Natural killer cell (primary cell): ENCODE data around the gene EBI3. TPM values are rescaled to one million over a fixed set of nuclear protein-coding genes. Genes with fewer than 3 reads are reported as not detected.

Source experiments
- ATAC-seq, 3 donors: fragments of 150-1000 bp in 2 of 3; fragments of 200-7000 bp in 1 of 3; cut with Tn5 transposase; 1 replicate in 1 of 3; 2 replicates in 2 of 3; pipeline ENCODE4 v1.10.0; 2021; ENCODE audit warnings: mild to moderate bottlenecking in 2 of 3, moderate library complexity in 2 of 3
- DNase-seq, 2 donors: peaks; one replicate each; pipeline versions ENCODE4 v3.0.0 to v3.0.0-alpha.2; 2013 to 2021; ENCODE audit warnings: mixed read lengths in 1 of 2
- H3K27ac ChIP-seq: one replicate; pipeline ENCODE4 v1.5.1; 2013; ENCODE audit warnings: mild to moderate bottlenecking, low read length
- H3K27me3 ChIP-seq: one replicate; pipeline ENCODE4 v1.6.1; 2013; ENCODE audit warnings: low read length; ENCODE audit not compliant: control insufficient read depth, insufficient read depth
- H3K36me3 ChIP-seq: one replicate; pipeline ENCODE4 v1.6.1; 2013; ENCODE audit warnings: low read length; ENCODE audit not compliant: control insufficient read depth, insufficient read depth
- H3K4me1 ChIP-seq: one replicate; pipeline ENCODE4 v1.6.1; 2013; ENCODE audit warnings: low read length; ENCODE audit not compliant: control insufficient read depth, insufficient read depth
- H3K4me3 ChIP-seq: one replicate; pipeline ENCODE4 v1.5.1; 2013; ENCODE audit warnings: low read length
- H3K9me3 ChIP-seq: one replicate; pipeline ENCODE4 v1.6.1; 2013; ENCODE audit warnings: low read length; ENCODE audit not compliant: control insufficient read depth, insufficient read depth
- H3K27ac Mint-ChIP-seq, 2 donors: one replicate each; pipeline ENCODE4 v1.8.0; 2022; ENCODE audit warnings: mild to moderate bottlenecking in 2 of 2, mixed read lengths in 2 of 2, moderate library complexity in 1 of 2
- H3K27me3 Mint-ChIP-seq, 2 donors: one replicate each; pipeline ENCODE4 v1.8.0; 2022; ENCODE audit warnings: low read depth in 2 of 2, mixed read lengths in 2 of 2
- H3K36me3 Mint-ChIP-seq: one replicate; pipeline ENCODE4 v1.8.0; 2022; ENCODE audit warnings: mixed read lengths
- H3K4me1 Mint-ChIP-seq, 2 donors: one replicate each; pipeline ENCODE4 v1.8.0; 2022; ENCODE audit warnings: mixed read lengths in 2 of 2
- H3K4me3 Mint-ChIP-seq: one replicate; pipeline ENCODE4 v1.8.0; 2022; ENCODE audit warnings: mild to moderate bottlenecking, moderate library complexity, mixed read lengths
- H3K9me3 Mint-ChIP-seq, 2 donors: one replicate each; pipeline ENCODE4 v1.8.0; 2022; ENCODE audit warnings: mixed read lengths in 2 of 2
- CTCF ChIP-seq: fragments of 200-600 bp; IDR thresholded peaks from one replicate; pipeline ENCODE4 v1.8.0; 2022; ENCODE audit warnings: antibody characterized with exemption
- WGBS: methylation state at CpG from one replicate; pipeline ENCODE4 v1.1.7; 2013; ENCODE audit warnings: missing lambda C conversion rate; ENCODE audit not compliant: insufficient coverage; 5-methylcytosine and 5-hydroxymethylcytosine counted together
- intact Hi-C: fragments of 100-400 bp; cut with micrococcal nuclease; formaldehyde crosslinking; loops from one replicate; pipeline ENCODE4 v1.14.2; 2022
- total RNA-seq, 4 donors: library from RNA; stranded (reverse); fragments of 120-200 nt in 1 of 4; gene quantifications; one replicate each; pipeline versions ENCODE4 v1.2.3 to v1.2.4, GENCODE V29; 2013 to 2022

Gene EBI3
- total RNA-seq, 3 donors from 2014 or later (not counting 1 experiment from before 2014, with no cell fraction given), result not detected

GRCh38 chr19:4208385-4209094, 20.8 kb upstream of the EBI3 start:
- H3K4me1 ChIP-seq, result peaks cover 4% of the 10 kb centered on the region
- Mint-ChIP-seq H3K4me3 (no peak overlapping the region), H3K27me3 (peaks cover 0 to 4% of the 10 kb centered on the region in 2 donors), H3K4me1 (peaks cover 0 to 13% of the 10 kb centered on the region in 2 donors), H3K9me3 (no peaks in the 10 kb centered on the region), H3K27ac (no peak overlapping the region), H3K36me3 (no peaks in the 10 kb centered on the region)
- H3K4me3 ChIP-seq, result no peak overlapping the region
- intact Hi-C loops, result loop anchor here (10.0 kb wide), 1 partner anchor 544 kb away; no protein-coding TSS in a partner anchor
- TF ChIP-seq CTCF, result peak; percentile 2
- H3K27ac ChIP-seq, result no peak overlapping the region
- 81% methylated on average over 11 of the region's 13 CpGs for WGBS
- no peaks in the 10 kb centered on the region for H3K27me3 ChIP-seq
- H3K36me3 ChIP-seq, result no peaks in the 10 kb centered on the region
- no peaks in the 10 kb centered on the region for H3K9me3 ChIP-seq
- DNase-seq (no peak), ATAC-seq (peak in 1 of 3 donors; percentile 40)

- H3K4me3 Mint-ChIP-seq, result no peak overlapping the region
- no peaks in the 10 kb centered on the region for H3K36me3 Mint-ChIP-seq
- H3K4me1 ChIP-seq, result peaks cover 12% of the 10 kb centered on the region
- DNase-seq (no peak), ATAC-seq (no peak)
- no peaks in the 10 kb centered on the region for H3K27me3 ChIP-seq
- no peak for TF ChIP-seq CTCF
- WGBS, result 91% methylated on average over 15 of the region's 15 CpGs
- H3K9me3 Mint-ChIP-seq, result no peaks in the 10 kb centered on the region
- H3K4me3 ChIP-seq, result no peak overlapping the region
- peaks cover 0 to 4% of the 10 kb centered on the region in 2 donors for H3K27me3 Mint-ChIP-seq
- intact Hi-C loops, result no loop called here
- H3K27ac Mint-ChIP-seq, result no peak overlapping the region
- H3K9me3 ChIP-seq, result no peaks in the 10 kb centered on the region
- no peaks in the 10 kb centered on the region for H3K36me3 ChIP-seq
- no peak overlapping the region for H3K27ac ChIP-seq
- peaks cover 11 to 18% of the 10 kb centered on the region in 2 donors for H3K4me1 Mint-ChIP-seq
Observed at GRCh38 chr19:4210166-4210731, 19.1 kb upstream of the EBI3 start.

- Histone ChIP-seq H3K9me3 (peaks cover 7% of the 10 kb centered on the region), H3K4me1 (peaks cover 12% of the 10 kb centered on the region), H3K4me3 (no peak overlapping the region), H3K27me3 (no peaks in the 10 kb centered on the region), H3K36me3 (no peaks in the 10 kb centered on the region), H3K27ac (no peak overlapping the region)
- WGBS, result 64% methylated on average over 3 of the region's 3 CpGs
- intact Hi-C loops, result no loop called here
- Mint-ChIP-seq H3K27ac (no peak overlapping the region), H3K4me1 (peaks cover 11 to 18% of the 10 kb centered on the region in 2 donors), H3K9me3 (no peaks in the 10 kb centered on the region), H3K27me3 (peaks cover 0 to 4% of the 10 kb centered on the region in 2 donors), H3K4me3 (no peak overlapping the region), H3K36me3 (no peaks in the 10 kb centered on the region)
- DNase-seq (no peak), ATAC-seq (no peak)
- TF ChIP-seq CTCF, result no peak
Observed at GRCh38 chr19:4213116-4213515, 16.2 kb upstream of the EBI3 start.
